HG03439 (cell line): ENCODE data around the gene EIF4B.
A peak's percentile ranks its signal among the peaks of the same experiment; 100 is the strongest.

Source experiments
- ATAC-seq: cut with Tn5 transposase; IDR thresholded peaks from one replicate; pipeline ENCODE4 v1.9.1; 2021; ENCODE audit warnings: mild to moderate bottlenecking, moderate library complexity; ENCODE audit not compliant: unreplicated experiment

The EIF4B gene

DNA sequence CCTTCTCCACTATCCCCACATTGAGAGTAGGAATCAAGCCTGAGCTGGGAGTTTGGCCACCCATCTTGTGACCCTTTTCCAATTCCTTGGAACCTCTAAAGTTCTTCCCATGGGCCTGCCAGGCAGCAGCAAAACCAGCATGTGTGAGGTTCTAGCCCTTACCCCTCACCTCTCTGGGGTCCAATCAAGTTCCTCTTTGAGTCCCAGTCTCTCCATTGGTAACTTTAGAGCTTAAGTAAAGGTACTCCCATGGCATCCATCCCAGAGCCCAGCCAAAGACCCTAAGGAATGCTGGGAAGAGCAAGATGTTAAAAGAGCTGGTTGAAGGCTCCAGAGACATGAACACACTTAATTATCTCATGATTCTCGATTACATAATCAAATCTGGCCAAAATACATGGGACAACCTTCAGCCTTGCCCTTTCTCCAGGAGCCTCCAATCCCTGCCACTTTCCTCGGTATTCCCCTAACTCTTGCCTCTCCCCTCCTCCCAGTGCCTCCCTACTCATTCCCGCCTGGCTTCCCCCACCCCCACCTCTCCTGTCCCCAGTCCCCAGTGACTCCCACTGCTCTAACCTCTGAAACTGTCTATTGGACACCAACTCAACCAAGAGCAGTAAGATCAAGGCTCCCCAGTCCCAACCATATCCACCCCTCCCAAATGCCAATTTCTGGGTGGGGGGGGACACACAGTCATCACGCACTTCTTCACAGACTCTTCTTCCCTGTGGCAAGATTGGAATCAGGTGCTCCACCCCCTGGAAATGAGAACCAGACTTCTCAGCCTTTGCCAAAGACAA is 38.8 kb downstream of the EIF4B start:
- no peak for ATAC-seq

DNA sequence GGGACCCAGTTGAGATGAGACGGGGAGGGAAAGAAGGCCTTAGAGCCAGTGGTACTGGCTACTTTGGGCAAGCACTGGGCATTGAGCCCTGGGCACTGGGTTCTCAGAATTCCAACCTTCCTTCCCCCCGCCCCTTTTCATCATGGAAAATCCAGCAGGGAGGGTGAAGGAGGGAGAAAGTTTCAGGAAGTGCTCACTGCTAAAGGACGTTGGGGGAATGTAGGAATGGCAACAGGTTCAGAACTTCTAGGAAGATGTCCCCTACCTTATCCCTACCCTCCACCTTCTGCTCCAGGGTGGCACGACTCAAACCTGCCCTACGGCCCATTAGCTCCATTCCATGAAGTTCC is 39.4 kb downstream of the EIF4B start:
- ATAC-seq, result no peak

DNA sequence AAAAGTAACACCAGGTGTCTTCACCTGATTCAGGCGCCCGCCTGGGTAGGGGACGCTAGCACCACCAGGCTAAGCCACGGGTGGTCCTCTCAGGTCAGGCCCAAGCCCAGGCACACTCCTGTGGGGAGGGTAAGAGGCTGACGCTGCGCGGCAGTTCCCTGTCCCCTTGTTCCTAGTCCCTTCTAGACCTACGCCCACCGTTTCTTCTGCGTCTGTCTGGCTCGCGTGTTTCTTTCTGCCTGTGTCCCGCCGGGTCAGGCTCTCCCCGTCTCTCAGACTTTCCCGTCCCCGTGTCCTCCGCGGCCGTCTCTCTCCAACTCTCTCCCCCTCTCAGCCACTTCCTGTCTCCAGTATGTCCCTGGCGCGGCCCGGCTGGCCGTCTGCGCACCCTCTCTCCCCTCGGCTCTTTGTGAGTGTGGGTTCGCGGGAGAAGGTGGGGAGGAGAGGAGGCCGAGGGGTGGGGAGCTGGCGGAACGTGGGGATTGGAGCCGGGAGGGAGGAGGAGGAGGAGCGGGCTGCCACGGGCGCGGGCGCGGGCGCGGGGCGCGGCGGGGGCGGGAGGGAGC is 40.5 kb downstream of the EIF4B start:
- peak; percentile 27 for ATAC-seq

DNA sequence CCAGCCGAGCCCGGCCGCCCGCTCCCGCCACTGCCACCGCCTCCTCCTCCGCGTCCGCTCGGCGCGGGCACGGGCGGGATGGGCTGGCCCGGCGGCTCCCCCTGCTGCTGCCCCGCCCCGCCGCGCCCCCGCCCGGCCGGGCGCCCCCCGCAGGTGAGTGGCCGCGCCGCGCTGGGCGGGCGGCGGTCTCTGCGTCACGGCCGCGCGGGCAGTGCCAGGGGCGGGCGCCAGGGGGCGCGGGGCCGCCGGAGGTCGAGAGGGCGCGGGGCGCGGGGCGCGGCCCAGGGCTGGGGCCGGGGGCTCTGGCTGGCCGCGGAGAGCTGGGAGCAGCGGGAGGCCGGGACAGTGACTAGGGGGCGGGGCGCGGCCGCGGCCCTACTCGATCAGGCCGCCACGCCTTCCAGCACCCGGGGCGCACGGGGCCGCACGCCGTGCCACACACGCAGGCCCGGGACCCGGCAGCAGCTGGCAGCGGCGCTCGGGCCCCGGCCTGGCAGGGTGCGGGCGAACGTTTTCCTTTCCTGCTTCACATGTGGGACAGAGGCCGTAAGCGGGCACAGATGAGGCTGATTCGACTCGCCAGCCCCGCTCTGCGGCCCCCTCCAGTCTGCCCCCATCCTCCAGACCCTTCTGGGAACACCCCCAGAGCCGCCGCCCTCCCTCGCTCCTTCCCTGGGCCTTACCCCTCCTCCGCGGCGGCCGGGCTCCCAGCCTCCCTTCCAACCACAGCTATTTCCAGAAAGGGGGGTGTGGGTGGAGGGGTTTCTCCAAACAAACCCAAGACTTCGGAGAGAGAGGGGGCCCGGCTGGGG is 41.2 kb downstream of the EIF4B start:
- ATAC-seq, result peak; percentile 72

DNA sequence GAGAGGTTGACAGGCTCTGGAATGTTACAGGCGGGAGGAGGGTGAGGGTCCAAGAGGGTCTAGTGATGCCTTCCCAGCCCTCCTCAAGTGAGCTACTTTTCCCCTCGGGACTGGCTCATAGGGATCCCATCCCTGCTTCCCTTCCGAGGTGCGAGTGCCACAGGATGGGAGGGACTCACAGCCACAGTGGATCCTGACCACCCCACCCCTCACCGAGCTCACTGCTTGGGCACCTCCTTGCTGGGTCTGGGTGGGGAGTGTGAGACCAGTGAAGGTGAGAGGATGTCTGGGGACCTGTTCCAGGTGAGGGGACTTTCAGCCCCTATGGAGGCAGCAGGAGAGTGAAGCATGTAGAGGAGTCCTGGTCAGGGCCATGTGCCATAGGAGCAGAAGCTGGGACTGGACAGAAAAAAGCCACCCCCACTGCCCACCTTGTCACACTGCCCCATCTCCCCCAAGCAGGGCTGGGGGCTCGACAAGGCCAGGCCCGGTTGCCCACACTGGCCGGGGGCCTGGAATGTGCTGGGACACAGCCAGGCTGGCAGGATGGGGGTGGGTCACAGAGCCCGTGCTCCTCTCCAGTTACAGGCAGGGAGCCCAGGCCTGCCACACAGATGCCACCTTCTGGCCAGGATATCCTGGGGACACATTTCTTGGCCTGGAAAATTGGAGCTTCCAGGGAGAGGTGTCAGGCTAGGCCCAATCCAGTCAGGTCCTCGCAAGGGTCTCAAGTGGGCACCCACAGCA is 42.0 kb downstream of the EIF4B start:
- no peak for ATAC-seq

DNA sequence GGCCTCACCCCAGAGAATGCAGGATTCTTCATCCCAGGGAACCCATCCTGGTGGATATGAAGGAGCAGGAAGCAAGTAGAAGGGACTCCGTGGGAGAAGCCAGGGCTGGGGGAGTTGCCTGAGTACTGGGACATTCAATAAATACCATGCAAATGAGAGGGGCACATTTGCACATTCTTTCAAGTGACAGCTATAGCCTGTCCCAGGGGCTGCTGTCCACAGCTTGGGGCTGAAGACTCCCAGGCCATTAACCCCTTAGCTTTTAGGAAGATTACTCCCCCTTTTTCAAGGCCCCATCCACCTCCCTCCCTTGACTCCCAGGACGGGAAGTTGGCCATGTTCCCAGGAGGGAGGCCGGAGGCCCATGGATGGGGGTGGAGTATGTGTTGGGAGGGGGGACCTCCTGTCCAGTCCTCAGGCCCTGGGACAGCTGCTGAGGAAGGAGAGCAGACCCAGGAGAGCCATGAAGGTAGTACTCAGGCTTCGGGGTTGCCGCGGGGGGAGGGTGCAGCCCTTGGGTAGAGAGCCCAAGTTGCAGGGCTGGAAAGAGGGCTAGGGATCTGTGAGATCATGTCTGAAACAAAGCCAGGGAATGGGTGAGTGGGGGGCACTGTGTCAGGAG is 42.6 kb downstream of the EIF4B start:
- no peak for ATAC-seq

DNA sequence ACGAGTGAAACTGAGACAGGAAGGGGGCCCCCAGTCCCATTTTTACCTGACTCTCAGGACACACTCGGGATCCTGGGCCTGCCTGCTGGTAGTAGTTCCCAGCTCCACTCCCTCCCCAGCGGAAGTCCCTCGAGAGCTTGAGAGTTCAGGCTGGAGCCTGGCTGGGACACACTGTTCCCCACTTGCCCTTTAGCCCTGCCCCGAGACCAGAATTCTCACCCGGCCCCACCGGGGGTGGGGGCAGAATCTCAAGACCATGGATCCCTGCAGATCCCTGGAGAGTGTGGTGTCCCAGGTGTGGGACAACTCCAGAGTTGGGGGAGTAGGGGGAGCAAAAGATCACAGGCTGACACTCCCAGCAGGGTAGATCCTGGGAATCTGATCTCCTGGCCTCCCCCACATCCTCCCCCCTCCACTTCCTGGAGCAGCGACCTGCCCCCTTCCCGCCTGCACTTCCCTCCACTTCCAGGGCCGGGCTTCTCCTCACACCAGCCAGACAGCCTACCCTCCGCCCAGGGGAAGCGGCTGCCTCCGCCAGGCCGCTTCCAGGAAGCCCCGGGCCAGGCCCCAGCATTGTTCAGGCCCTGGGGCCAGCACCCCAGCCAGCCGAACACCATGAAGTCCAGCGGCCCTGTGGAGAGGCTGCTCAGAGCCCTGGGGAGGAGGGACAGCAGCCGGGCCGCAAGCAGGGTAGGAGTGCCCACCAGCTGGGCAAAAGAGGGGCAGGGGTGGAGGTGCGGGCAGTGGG is 43.5 kb downstream of the EIF4B start, which contains the start of gene TNS2:
Gene TNS2 (plus strand): TSS at position 495 of the 748 bp plus-strand sequence. CDS start 121 bp downstream, at position 616.
- ATAC-seq, result no peak

DNA sequence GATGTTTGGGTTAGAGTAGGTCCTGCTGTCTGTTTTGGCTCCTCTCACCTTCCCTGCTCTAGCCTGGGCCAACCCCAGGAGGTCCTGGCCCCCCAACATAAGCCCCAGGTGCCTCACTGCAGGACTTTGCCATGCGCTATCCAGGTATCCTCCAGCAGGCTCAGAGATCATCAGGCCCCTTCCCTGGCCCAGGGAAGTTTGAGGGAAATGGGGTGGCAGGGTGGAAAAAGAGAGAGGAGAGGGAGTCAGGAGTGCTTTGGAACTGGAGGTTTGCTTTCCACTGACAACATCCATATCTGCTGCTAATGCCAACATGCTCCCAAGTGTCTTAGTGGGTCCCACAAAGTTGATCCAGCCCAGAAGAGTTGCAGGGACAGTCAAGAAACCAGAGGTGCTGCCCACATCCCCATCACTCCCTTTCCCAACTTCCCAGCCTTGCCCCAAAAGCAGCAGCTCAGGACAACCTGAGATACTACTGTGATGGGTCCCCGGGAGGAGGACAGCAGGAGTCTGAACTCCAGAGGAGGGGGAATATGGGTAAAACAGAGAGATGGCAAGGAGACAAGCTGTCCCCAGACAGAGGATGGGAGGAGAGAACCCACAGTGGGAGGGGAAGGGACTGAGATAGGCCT is 44.3 kb downstream of the EIF4B start:
- ATAC-seq, result no peak

DNA sequence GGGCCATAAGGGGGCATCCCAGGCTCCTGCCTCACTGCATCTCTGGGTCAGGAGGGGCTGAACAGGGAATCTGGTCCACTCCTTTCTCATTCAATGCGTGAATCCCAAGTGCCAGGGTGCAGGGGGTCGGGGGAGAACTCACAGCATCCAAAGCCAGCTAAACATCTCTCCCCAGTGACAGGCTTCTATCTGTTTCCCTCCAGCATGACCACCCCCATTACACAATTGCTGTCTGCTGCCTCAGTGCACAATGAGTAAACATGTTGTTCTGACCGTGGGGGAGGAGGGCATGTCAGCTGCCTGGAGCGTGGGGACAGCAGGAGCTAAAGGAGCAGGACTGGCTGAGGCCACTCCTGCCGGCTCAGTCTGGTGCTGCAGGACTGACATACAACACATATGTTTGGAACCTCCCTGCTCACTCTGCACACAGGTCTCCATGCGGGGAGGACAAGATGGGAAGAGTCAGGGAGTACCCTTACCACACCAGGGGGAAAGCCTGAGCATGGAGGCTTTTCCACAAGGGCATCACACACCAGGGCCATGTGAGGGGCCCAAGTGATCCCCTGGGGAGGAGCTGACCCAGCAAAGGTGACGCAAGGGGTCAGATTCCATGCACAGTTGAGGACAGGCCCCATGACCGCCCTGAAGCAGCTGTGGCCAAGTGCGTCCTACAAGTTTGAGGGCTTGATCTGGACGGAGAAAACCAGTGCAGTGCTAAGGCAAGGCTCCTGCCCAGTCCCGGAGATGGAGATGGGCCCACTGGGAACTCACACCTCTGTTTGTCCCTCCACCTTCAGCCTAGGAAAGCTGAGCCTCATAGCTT is 45.0 kb downstream of the EIF4B start:
- no peak for ATAC-seq

DNA sequence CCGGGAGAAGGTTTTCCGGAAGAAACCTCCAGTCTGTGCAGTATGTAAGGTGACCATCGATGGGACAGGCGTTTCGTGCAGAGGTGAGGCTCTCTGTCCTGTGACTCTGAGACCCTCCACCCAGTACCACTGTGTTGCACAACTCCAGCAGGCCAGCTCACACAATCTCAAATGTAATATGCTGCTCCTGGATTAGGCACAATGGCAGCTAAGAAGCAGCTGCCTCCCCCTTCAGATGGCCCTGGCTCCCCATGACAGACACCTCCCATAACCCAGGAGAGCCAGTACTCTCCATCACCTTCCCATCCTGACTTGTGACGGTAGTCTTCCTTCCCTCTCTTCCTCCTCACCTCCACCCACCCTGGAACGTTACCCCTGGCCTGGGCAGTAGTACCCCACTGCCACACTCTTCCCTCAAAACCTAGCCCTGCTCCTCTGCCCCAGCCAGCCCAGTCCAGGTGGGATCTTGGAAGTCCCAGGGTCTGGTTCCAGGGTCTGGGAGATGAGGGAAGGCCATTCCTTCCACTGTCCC is 45.7 kb downstream of the EIF4B start:
- ATAC-seq, result no peak

DNA sequence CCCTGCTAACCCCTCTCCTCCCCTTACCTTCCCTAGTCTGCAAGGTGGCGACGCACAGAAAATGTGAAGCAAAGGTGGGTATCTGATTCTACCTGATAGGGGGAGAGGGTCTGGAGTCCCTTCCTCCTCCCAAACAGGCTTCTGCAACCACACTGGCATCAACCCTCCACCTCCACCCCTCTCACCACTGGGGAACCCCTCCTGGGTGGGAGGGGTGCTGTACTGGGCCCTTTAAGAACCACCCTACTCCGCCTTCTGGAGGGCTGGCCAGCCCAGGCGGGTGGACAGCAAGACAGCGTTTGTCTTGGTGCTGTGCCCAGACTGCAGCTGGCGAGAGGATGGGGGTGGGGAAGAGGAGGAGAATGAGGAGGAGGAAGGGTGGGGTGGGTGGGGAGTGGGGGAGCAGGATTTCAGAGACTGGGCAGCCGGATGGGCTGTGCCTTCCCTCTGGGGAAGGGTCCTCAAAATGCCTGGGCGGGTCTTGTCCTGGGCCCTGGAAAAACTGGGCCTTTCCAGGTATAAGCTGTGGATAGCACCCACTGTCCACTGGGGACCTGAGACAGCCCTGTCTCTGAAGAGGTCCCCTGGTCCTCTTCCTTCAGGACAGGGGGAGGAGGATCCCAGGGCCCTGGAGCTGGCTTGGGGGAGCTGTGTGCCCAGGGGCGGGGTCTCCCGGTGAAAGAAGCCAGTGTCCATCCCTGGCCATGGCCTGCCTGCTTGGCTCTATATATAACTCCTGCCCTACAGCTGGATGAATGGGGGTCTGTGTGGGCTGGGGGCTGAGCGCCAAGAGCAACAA is 46.4 kb downstream of the EIF4B start:
- no peak for ATAC-seq

DNA sequence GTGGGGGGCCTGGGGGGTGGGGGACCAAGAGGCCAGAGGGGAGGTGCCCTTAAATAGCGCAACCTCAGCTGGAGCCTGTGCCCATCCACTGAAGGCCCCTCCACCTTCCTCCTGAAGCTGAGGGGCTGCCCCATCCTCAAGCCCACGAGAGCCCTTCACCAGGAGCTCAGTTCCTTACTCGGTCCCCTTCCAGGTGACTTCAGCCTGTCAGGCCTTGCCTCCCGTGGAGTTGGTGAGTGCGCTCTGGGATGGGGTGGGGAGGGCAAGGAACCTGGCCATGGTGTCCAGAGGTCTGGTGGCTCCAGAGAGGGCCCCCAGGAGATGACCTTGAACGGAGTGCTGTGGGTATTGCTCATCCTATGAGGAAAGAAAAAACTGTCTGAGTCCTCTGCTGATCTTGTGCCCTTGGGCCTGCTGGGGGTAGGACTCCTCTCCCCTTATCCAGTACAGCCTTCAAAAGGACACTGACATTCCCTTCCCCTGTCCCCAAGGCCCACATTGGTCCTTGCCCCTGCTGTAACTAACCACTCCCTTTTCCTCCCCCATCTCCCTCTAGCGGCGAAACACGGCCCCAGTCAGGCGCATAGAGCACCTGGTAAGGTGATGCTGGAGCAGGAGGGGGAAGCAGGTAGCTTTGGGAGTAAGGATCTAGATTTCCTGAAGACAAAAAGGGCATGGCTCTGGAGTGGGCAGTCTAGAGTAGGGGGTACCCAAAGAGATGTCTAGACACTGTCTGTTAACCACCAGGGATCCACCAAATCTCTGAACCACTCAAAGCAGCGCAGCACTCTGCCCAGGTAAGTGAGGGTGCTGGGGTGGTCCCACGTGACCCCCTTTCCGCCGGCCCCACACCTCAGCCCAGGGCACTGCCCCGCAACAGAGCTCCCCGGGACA is 47.2 kb downstream of the EIF4B start:
- ATAC-seq, result no peak

DNA sequence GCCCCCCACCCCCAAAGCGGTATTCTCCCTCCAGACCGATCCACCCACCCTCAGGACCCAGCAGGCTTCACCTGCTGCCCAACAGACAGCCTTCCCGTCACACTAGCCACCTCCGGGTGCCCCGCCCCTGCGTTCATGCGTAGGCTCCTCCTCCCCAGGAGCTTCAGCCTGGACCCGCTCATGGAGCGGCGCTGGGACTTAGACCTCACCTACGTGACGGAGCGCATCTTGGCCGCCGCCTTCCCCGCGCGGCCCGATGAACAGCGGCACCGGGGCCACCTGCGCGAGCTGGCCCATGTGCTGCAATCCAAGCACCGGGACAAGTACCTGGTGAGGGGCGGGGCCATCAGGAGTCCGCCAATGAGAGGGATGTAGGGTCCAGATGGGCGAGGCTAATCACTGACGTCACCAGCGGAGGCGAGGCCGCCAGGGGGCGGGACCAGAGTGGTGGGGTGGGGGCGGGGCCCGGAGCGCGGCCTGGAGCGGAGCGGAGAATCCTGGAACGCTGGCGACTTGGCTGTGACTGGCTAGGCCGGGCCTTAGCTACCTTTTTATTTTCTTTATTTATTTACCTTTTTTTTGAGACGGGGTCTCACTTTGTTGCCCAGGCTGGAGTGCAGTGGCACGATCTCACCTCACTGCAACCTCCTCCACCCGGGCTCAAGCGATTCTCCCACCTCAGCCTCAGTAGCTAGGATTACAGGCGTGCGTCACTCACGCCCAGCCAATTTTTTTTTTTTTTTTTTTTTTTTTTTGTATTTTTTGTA is 48.0 kb downstream of the EIF4B start:
- ATAC-seq, result peak; percentile 89

DNA sequence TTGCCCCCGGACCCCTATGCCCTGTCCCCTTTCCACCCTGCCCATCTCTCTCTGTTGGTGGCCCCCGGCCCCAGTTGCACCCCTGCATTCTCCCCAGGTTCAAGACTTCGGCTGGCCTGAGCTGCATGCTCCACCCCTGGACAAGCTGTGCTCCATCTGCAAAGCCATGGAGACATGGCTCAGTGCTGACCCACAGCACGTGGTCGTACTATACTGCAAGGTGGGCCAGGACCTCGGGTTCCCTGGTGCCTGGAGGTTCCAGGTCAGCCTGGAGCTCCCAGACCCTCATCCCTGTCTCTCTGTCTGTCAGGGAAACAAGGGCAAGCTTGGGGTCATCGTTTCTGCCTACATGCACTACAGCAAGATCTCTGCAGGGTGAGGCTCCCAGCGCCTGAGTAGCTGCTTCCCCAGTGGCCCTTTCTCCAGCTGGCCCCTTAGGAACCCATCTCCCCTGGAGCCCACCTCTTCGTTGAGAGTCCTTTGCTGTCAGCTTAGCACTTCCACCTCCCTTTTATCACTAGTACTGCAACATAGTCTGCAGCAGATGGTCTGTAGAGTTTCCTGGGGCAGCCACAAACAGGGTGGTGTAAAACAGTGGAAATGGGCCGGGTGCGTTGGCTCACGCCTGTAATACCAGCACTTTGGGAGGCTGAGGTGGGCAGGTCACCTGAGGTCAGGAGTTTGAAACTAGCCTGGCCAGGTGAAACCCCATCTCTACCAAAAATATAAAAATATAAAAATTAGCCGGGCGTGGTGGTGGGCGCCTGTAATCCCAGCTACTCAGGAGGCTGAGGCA is 49.4 kb downstream of the EIF4B start:
- no peak for ATAC-seq

DNA sequence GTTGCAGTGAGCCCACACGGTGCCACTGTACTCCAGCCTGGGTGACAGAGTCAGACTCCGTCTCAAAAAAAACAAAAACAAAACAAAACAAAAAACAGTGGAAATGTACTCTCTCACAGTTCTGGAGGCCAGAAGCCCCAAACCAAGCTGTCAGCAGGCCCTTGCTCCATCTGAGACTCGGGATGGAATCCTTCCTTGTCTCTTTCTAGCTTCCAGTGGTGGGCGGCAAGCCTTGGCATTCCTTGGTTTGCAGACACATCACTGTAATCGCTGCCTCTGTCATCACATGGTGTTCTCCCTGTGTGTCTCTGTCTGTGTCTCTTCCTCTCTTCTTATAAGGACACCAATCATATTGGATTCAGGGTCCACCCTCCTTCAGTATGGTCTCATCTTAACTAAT is 50.0 kb downstream of the EIF4B start:
- ATAC-seq, result no peak
